Measurements from ENCODE around the gene USP21. TPM values are rescaled to one million over a fixed set of nuclear protein-coding genes. Genes with fewer than 3 reads are reported as not detected.

Gene USP21
- total and polyA plus RNA-seq, 2 of the 13 experiments (the other 11 are each of a cell fraction or from before 2014, with no cell fraction given) = 10.1 to 33.1 TPM

GRCh38 chr1:161121834-161122233, 37.5 kb upstream of the USP21 start:
- no peaks in the 10 kb centered on the region; a peak in 1 of 5 replicates for H3K27me3 ChIP-seq (ENCODE audit: control insufficient read depth in 1 of 2, insufficient read depth in 2 of 2, low read length in 2 of 2)
- H3K27ac ChIP-seq (ENCODE audit: extremely low read length, insufficient read depth, low read length) = no peak overlapping the region
- peaks cover 23 to 65% of the 10 kb centered on the region in 2 experiments for H3K36me3 ChIP-seq (replicated peaks in 1 of 2; ENCODE audit: control insufficient read depth in 1 of 2, insufficient read depth in 2 of 2, low read length in 2 of 2)
- peaks cover 19% of the 10 kb centered on the region for H3K4me1 ChIP-seq (ENCODE audit: insufficient read depth, low read length)
- TF ChIP-seq SUZ12 (IDR thresholded peaks at IDR 0.05; ENCODE audit: low read depth, low read length) (no peak), NKX3-1 (CRISPR knock-in tag; IDR thresholded peaks at IDR 0.05) (no peak), HDAC1 (CRISPR knock-in tag; IDR thresholded peaks at IDR 0.05) (no peak), NCOA5 (CRISPR knock-in tag; IDR thresholded peaks at IDR 0.05) (no peak), HNRNPUL1 (IDR thresholded peaks at IDR 0.05; ENCODE audit: low read depth, low read length) (no peak)
- H2AFZ ChIP-seq (ENCODE audit: low read length) = no peak overlapping the region
- WGBS (ENCODE audit: low lambda C conversion rate) = 100% methylated on average over 4 of the region's 4 CpGs
- intact Hi-C loops (cut with micrococcal nuclease; ENCODE audit: unreplicated experiment) (no loop called here), in situ Hi-C loops (cut with HindIII; ENCODE audit: extremely low pct_ligation_motif_present, low pct_unique_long_range_greater_than_20kb) (no loop called here)
- FAIRE-seq (no peak), DNase-seq (ENCODE audit: low spot score) (no peak), ATAC-seq (no peak)
- no peaks in the 10 kb centered on the region for H3K9me3 ChIP-seq (ENCODE audit: low read length)
- H3K79me2 ChIP-seq (ENCODE audit: insufficient read depth, low read length) = peaks cover 28% of the 10 kb centered on the region
- H4K20me1 ChIP-seq (ENCODE audit: insufficient read depth, low read length) = no peaks in the 10 kb centered on the region
- no peak overlapping the region for H3K4me3 ChIP-seq (replicated peaks in 1 of 3; ENCODE audit: insufficient read depth in 1 of 3, low read depth in 2 of 3, low read length in 3 of 3)
- H3K4me2 ChIP-seq (ENCODE audit: low read depth, low read length) = no peak overlapping the region
- BruUV-seq (replicated peaks) = no TSS peak
- POLR2A ChIA-PET = no interaction called here
- no peak overlapping the region for H3K9ac ChIP-seq (ENCODE audit: insufficient read depth, low read depth, low read length)
- CTCF ChIA-PET (ENCODE audit: low intra/inter-chr PET ratio, low total read pairs) = no interaction called here

DNA sequence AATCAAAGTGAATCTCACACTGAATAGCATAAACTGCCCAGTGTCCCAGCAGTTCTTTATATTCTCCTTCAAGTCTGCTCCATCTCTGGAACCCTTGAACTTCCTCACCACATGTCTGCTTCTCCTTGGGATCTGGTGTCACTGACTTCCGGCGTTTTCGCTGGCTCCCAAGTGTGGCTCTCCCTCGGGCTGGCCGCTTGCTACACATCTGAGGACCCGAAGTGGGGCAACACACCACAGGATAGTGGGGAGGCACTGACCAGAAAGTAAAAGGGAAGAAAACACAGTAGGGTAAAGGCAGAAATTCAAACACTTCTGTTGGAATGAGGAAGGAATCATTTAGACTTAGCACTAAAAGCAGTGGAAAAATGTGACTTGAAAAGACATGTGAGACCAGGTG, 36.3 kb upstream of the USP21 start:
- H3K4me2 ChIP-seq (ENCODE audit: low read depth, low read length) = no peak overlapping the region
- intact Hi-C loops (cut with micrococcal nuclease; ENCODE audit: unreplicated experiment) = no loop called here
- WGBS (ENCODE audit: low lambda C conversion rate) = 97% methylated on average over 6 of the region's 6 CpGs
- no peak overlapping the region for H3K9ac ChIP-seq (ENCODE audit: insufficient read depth, low read depth, low read length)
- H3K9me3 ChIP-seq (ENCODE audit: low read length) = no peaks in the 10 kb centered on the region
- H3K27me3 ChIP-seq (ENCODE audit: control insufficient read depth in 1 of 2, insufficient read depth in 2 of 2, low read length in 2 of 2) = no peaks in the 10 kb centered on the region
- FAIRE-seq (no peak), DNase-seq (ENCODE audit: low spot score) (no peak), ATAC-seq (no peak)
- CTCF ChIA-PET (ENCODE audit: low intra/inter-chr PET ratio, low total read pairs) = no interaction called here
- in situ Hi-C loops (cut with HindIII; ENCODE audit: extremely low pct_ligation_motif_present, low pct_unique_long_range_greater_than_20kb) = no loop called here
- H2AFZ ChIP-seq (ENCODE audit: low read length) = no peak overlapping the region
- POLR2A ChIA-PET = no interaction called here
- H3K27ac ChIP-seq (ENCODE audit: extremely low read length, insufficient read depth, low read length) = no peak overlapping the region
- H3K4me1 ChIP-seq (ENCODE audit: insufficient read depth, low read length) = peaks cover 17% of the 10 kb centered on the region
- no peaks in the 10 kb centered on the region for H4K20me1 ChIP-seq (ENCODE audit: insufficient read depth, low read length)
- BruUV-seq (replicated peaks) = no TSS peak
- H3K4me3 ChIP-seq (replicated peaks in 1 of 3; ENCODE audit: insufficient read depth in 1 of 3, low read depth in 2 of 3, low read length in 3 of 3) = no peak overlapping the region
- peaks cover 24% of the 10 kb centered on the region for H3K79me2 ChIP-seq (ENCODE audit: insufficient read depth, low read length)
- H3K36me3 ChIP-seq (replicated peaks in 1 of 2; ENCODE audit: control insufficient read depth in 1 of 2, insufficient read depth in 2 of 2, low read length in 2 of 2) = peaks cover 25 to 76% of the 10 kb centered on the region in 2 experiments
- TF ChIP-seq, protein P1, sequence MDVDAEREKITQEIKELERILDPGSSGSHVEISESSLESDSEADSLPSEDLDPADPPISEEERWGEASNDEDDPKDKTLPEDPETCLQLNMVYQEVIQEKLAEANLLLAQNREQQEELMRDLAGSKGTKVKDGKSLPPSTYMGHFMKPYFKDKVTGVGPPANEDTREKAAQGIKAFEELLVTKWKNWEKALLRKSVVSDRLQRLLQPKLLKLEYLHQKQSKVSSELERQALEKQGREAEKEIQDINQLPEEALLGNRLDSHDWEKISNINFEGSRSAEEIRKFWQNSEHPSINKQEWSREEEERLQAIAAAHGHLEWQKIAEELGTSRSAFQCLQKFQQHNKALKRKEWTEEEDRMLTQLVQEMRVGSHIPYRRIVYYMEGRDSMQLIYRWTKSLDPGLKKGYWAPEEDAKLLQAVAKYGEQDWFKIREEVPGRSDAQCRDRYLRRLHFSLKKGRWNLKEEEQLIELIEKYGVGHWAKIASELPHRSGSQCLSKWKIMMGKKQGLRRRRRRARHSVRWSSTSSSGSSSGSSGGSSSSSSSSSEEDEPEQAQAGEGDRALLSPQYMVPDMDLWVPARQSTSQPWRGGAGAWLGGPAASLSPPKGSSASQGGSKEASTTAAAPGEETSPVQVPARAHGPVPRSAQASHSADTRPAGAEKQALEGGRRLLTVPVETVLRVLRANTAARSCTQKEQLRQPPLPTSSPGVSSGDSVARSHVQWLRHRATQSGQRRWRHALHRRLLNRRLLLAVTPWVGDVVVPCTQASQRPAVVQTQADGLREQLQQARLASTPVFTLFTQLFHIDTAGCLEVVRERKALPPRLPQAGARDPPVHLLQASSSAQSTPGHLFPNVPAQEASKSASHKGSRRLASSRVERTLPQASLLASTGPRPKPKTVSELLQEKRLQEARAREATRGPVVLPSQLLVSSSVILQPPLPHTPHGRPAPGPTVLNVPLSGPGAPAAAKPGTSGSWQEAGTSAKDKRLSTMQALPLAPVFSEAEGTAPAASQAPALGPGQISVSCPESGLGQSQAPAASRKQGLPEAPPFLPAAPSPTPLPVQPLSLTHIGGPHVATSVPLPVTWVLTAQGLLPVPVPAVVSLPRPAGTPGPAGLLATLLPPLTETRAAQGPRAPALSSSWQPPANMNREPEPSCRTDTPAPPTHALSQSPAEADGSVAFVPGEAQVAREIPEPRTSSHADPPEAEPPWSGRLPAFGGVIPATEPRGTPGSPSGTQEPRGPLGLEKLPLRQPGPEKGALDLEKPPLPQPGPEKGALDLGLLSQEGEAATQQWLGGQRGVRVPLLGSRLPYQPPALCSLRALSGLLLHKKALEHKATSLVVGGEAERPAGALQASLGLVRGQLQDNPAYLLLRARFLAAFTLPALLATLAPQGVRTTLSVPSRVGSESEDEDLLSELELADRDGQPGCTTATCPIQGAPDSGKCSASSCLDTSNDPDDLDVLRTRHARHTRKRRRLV (CRISPR knock-in tag; IDR thresholded peaks at IDR 0.05) = no peak
- TF ChIP-seq ZNF235 (CRISPR knock-in tag; IDR thresholded peaks at IDR 0.05; ENCODE audit: borderline replicate concordance) (no peak), ZNF562 (CRISPR knock-in tag; IDR thresholded peaks at IDR 0.05; ENCODE audit: borderline replicate concordance) (no peak), KLF15 (CRISPR knock-in tag; IDR thresholded peaks at IDR 0.05; ENCODE audit: borderline replicate concordance) (no peak), KLF9 (CRISPR knock-in tag; IDR thresholded peaks at IDR 0.05; ENCODE audit: low read depth) (no peak), HIVEP1 (CRISPR knock-in tag; IDR thresholded peaks at IDR 0.05) (no peak), THAP9 (CRISPR knock-in tag; IDR thresholded peaks at IDR 0.05; ENCODE audit: borderline replicate concordance) (no peak), PITX1 (CRISPR knock-in tag; IDR thresholded peaks at IDR 0.05) (no peak)
